ENCODE data around the gene ITGB6. TPM values are rescaled to one million over a fixed set of nuclear protein-coding genes. Genes with fewer than 3 reads are reported as not detected.

ITGB6 gene
- total and polyA plus RNA-seq, 7 donors: 2.1 to 24.3 (median 4.8) TPM

DNA sequence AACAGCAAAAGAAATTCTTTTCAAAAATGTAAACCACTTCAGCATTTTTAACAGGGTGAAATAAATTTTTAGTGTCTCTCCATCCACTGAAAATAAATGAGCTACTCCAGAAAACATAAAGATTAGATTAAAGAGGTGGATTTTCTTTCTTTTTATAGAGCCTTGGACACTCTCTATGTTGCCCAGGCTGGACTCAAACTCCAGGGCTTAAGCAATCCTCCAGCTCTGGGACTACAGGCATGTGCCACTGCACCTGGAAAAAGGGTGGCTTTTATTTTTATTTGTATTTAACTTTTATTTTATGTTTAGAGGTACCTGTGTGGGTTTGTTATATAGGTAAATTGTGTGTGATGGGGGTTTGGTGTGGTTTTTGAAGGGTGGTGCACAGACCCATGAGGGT is 19.9 kb downstream of the ITGB6 start:
- DNase-seq (no peak), ATAC-seq (no peak)
- TF ChIP-seq, protein P1, sequence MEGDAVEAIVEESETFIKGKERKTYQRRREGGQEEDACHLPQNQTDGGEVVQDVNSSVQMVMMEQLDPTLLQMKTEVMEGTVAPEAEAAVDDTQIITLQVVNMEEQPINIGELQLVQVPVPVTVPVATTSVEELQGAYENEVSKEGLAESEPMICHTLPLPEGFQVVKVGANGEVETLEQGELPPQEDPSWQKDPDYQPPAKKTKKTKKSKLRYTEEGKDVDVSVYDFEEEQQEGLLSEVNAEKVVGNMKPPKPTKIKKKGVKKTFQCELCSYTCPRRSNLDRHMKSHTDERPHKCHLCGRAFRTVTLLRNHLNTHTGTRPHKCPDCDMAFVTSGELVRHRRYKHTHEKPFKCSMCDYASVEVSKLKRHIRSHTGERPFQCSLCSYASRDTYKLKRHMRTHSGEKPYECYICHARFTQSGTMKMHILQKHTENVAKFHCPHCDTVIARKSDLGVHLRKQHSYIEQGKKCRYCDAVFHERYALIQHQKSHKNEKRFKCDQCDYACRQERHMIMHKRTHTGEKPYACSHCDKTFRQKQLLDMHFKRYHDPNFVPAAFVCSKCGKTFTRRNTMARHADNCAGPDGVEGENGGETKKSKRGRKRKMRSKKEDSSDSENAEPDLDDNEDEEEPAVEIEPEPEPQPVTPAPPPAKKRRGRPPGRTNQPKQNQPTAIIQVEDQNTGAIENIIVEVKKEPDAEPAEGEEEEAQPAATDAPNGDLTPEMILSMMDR (IDR thresholded peaks at IDR 0.05): no peak
- no peaks in the 10 kb centered on the region for H3K27me3 ChIP-seq (ENCODE audit: insufficient read depth in 3 of 3, low read length in 2 of 3)
- no peaks in the 10 kb centered on the region for H3K9me3 ChIP-seq
- no peaks in the 10 kb centered on the region for H3K36me3 ChIP-seq (ENCODE audit: insufficient read depth in 1 of 2, low read depth in 1 of 2)
- no peak overlapping the region for H3K27ac ChIP-seq
- H3K4me1 ChIP-seq: peaks cover 10% of the 10 kb centered on the region
- H3K4me3 ChIP-seq: no peak overlapping the region
- intact Hi-C loops (cut with DNase I): no loop called here

- H3K27me3 ChIP-seq (ENCODE audit: insufficient read depth in 3 of 3, low read length in 2 of 3): no peaks in the 10 kb centered on the region
- peaks cover 0 to 12% of the 10 kb centered on the region in 2 donors for H3K36me3 ChIP-seq (ENCODE audit: insufficient read depth in 1 of 2, low read depth in 1 of 2)
- no peak for DNase-seq
- H3K27ac ChIP-seq: peak overlapping the region; percentile 46
- no peak for ATAC-seq
- WGBS, 3 donors: 71 to 81% (median 74%) methylated on average over 8 of the region's 8 CpGs
- no peak overlapping the region for H3K4me3 ChIP-seq
- intact Hi-C loops (cut with DNase I): no loop called here
- H3K9me3 ChIP-seq: no peaks in the 10 kb centered on the region
- TF ChIP-seq, protein P1 (IDR thresholded peaks at IDR 0.05): no peak
- no peaks in the 10 kb centered on the region for H3K4me1 ChIP-seq
These were observed 24.6 kb downstream of the ITGB6 start for GRCh38 chr2:160175169-160176134.

DNA sequence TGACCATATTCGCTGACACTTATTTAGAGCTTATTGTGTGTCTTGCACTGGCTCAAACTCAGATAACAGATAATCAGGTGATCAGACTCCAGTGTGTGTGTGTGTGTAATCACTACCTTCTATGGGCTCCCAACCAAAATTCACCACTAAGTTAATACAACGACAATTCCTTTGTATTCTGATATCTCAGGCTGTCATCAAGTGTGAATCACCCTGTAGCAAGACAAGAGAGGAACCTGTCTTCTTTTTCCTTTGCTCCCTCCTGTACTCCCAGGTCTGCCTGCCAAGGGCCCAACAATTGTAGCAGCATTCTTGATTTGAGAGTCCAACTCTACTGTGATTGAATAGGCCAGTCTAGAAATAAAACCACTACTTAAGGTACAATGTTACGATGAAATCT is 25.8 kb downstream of the ITGB6 start:
- DNase-seq (no peak), ATAC-seq (peak in 3 of 4 donors; percentile 56 to 83 (median 65))
- no peaks in the 10 kb centered on the region for H3K4me1 ChIP-seq
- H3K36me3 ChIP-seq (ENCODE audit: insufficient read depth in 1 of 2, low read depth in 1 of 2): peaks cover 0 to 16% of the 10 kb centered on the region in 2 donors
- WGBS, 3 donors: 67 to 81% (median 75%) methylated on average over 3 of the region's 3 CpGs
- H3K27me3 ChIP-seq (ENCODE audit: insufficient read depth in 3 of 3, low read length in 2 of 3): no peaks in the 10 kb centered on the region
- peak overlapping the region; percentile 46 for H3K27ac ChIP-seq
- H3K4me3 ChIP-seq: no peak overlapping the region
- intact Hi-C loops (cut with DNase I): no loop called here
- TF ChIP-seq, protein P1 (IDR thresholded peaks at IDR 0.05): no peak
- no peaks in the 10 kb centered on the region for H3K9me3 ChIP-seq

DNA sequence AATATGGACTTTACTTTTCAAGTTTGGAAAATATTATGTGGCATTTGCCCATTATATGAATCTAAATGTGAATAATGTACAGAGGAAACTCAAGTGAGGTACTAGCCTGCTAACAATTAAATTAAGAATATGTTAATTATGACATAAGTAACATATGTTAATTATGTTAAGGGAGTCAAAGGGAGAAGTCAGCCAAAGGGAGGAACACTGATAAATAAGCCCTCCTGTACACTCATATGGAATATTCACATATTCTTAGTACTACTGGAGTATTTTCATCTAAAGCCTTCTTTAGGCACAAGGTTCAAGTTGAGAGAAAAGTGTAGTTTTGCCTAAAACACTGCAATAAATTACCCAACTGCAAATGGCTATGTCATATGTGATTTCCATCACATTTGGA is 30.1 kb downstream of the ITGB6 start:
- peaks cover 0 to 25% of the 10 kb centered on the region in 2 donors for H3K36me3 ChIP-seq (ENCODE audit: insufficient read depth in 1 of 2, low read depth in 1 of 2)
- intact Hi-C loops (cut with DNase I): no loop called here
- DNase-seq (no peak), ATAC-seq (no peak)
- no peak overlapping the region for H3K4me3 ChIP-seq
- H3K9me3 ChIP-seq: no peaks in the 10 kb centered on the region
- H3K4me1 ChIP-seq: no peaks in the 10 kb centered on the region
- H3K27me3 ChIP-seq (ENCODE audit: insufficient read depth in 3 of 3, low read length in 2 of 3): no peaks in the 10 kb centered on the region
- TF ChIP-seq, protein P1 (IDR thresholded peaks at IDR 0.05): no peak
- H3K27ac ChIP-seq: peak overlapping the region; percentile 1

All from psoas muscle (tissue), 8 donors.